Measurements from ENCODE around the gene WDR6. TPM values are rescaled to one million over a fixed set of nuclear protein-coding genes. Genes with fewer than 3 reads are reported as not detected.
"Not testable (repeated sequence)": the region's sequence is repeated elsewhere in the genome, so short reads cannot be mapped to it uniquely, and the experiment has no call there.

WDR6 gene
- total RNA-seq, 1 donor from 2014 or later, result 72.4 TPM

GRCh38 chr3:48991851-48992545 is 15.2 kb upstream of the WDR6 start:
- DNase-seq (ENCODE audit: low read depth in 2 of 2), result no peak

- DNase-seq (ENCODE audit: low read depth in 2 of 2), result no peak
These were observed 13.4 kb upstream of the WDR6 start for GRCh38 chr3:48993834-48994233.

GRCh38 chr3:48996640-48997039 is 10.6 kb upstream of the WDR6 start:
- DNase-seq (ENCODE audit: low read depth in 2 of 2), result no peak

- no peak for DNase-seq (ENCODE audit: low read depth in 2 of 2)
These were observed 10.0 kb upstream of the WDR6 start for GRCh38 chr3:48997102-48997635.

GRCh38 chr3:48997714-48998637 is 9.2 kb upstream of the WDR6 start:
- DNase-seq (ENCODE audit: low read depth in 2 of 2), result no peak

GRCh38 chr3:48999085-48999858 is 7.9 kb upstream of the WDR6 start:
- DNase-seq (ENCODE audit: low read depth in 2 of 2), result no peak

GRCh38 chr3:49001155-49001554 is 6.0 kb upstream of the WDR6 start:
- DNase-seq (ENCODE audit: low read depth in 2 of 2), result no peak

GRCh38 chr3:49004352-49005302 is 2.6 kb upstream of the WDR6 start:
- DNase-seq (ENCODE audit: low read depth in 2 of 2), result no peak

GRCh38 chr3:49005303-49005680 is 1.9 kb upstream of the WDR6 start:
- no peak for DNase-seq (ENCODE audit: low read depth in 2 of 2)

- no peak for DNase-seq (ENCODE audit: low read depth in 2 of 2)
These were observed 1.2 kb upstream of the WDR6 start for GRCh38 chr3:49005998-49006397.

GRCh38 chr3:49006408-49007067 is 653 bp upstream of the WDR6 start:
- peak in 1 of 2 donors; percentile 68 for DNase-seq (ENCODE audit: low read depth in 2 of 2)

GRCh38 chr3:49007771-49008528 is 759 bp downstream of the WDR6 start:
- peak in 1 of 2 donors; percentile 78 for DNase-seq (ENCODE audit: low read depth in 2 of 2)

GRCh38 chr3:49008627-49009026 is 1.4 kb downstream of the WDR6 start:
- DNase-seq (ENCODE audit: low read depth in 2 of 2), result not testable (repeated sequence)

GRCh38 chr3:49009396-49009795 is 2.2 kb downstream of the WDR6 start:
- DNase-seq (ENCODE audit: low read depth in 2 of 2), result no peak

GRCh38 chr3:49012441-49013017 is 5.3 kb downstream of the WDR6 start:
- no peak for DNase-seq (ENCODE audit: low read depth in 2 of 2)

- DNase-seq (ENCODE audit: low read depth in 2 of 2), result no peak
These were observed 6.0 kb downstream of the WDR6 start for GRCh38 chr3:49013113-49013737.

GRCh38 chr3:49013738-49014660 is 6.8 kb downstream of the WDR6 start:
- peak in 1 of 2 donors; percentile 50 for DNase-seq (ENCODE audit: low read depth in 2 of 2)

Data from dermis microvascular lymphatic vessel endothelial cell (primary cell).